Stimulated activated CD4-positive, alpha-beta T cell treated with anti-CD3 and anti-CD28 coated beads, Interleukin-1b, Interleukin-23, amount 100 ng/mL, for 48 hours (primary cell): ENCODE measurements around the gene STX3.

ENCODE experiments used
- DNase-seq: peaks from one replicate; pipeline ENCODE4 v3.0.0-alpha.2; 2020

STX3 gene

DNA sequence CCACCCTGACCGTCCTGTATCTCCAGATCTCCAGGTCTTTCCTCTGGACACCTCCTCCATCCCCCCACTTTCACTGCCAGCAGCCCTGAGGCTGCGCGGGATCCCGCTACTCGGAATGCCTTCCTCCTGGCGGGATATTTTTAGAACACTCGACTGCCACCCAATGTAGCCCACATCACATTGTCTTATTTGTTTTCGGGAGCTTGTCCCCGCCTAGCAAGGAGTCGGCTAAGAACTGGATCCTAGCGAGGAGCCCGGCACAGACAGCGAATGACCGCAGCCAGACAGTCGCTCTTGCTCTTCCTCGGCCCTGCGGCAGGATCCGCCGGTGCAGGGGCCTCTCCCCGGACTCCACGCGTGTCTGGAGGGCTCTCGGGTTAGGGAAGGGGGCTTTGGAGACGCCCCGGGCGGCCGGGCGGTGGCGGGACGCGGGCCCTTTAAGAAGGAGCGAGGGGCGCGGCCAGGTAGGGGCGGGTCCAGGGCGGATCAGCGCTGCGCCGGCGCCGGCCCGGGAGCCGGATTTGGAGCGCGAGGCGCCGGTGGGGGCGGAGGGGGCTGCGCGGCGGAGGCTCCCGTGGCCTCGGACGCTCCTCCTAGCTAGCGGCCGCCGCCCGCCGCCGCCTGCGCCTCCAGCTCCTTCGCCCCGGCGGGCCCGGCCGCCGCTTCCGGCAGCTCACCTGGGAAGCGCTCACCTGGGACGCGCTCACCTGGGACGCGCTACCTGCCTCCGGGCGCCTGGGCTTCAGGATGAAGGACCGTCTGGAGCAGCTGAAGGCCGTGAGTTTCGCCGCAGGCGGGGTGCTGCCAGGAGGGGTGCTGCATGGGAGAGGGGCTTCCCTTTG, at the start of gene STX3:
Gene STX3, plus strand, starts transcription at position 518 of the 842 bp plus-strand sequence. Its CDS starts 230 bp downstream, at position 748.
- peak; percentile 58 for DNase-seq

DNA sequence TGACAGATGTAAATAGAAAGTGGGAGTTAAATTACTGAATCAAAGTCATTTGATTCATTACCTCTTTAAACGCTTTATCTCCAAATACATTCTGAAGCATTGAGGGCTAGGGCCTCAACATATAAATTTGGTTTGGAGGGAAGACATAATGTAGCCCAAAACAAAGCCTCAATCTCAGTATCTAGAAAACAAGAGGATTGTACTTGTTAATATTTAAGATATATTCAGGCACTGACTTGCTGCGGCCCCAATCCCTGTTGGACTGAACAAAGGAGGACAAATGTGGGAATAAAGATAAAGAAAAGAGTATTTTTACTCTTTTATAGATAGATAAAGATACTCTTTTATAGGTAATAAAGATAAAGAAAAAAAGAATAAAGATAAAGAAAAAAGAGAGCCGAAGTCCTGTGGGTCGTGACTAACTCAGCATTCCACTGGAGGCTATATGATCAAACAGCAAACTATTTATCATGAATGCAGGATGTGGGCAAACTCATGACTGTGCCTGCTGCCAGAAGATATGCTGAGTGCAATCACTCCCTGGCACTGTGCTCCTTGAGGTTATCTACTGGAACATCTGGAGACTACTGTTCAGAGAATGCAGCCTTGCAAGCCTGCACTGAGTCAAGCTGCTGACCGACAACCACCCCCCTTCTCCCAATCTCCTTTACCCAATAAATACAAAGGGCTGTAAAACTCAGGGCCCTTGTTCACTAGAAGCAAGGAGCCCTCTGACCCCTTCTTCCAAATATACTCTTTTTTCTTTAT, 48.5 kb upstream of the STX3 start:
- no peak for DNase-seq

- DNase-seq, result no peak
Observed at GRCh38 chr11:59707371-59707770, 47.8 kb upstream of the STX3 start.

GRCh38 chr11:59708537-59708936, 46.6 kb upstream of the STX3 start:
- DNase-seq, result no peak

DNA sequence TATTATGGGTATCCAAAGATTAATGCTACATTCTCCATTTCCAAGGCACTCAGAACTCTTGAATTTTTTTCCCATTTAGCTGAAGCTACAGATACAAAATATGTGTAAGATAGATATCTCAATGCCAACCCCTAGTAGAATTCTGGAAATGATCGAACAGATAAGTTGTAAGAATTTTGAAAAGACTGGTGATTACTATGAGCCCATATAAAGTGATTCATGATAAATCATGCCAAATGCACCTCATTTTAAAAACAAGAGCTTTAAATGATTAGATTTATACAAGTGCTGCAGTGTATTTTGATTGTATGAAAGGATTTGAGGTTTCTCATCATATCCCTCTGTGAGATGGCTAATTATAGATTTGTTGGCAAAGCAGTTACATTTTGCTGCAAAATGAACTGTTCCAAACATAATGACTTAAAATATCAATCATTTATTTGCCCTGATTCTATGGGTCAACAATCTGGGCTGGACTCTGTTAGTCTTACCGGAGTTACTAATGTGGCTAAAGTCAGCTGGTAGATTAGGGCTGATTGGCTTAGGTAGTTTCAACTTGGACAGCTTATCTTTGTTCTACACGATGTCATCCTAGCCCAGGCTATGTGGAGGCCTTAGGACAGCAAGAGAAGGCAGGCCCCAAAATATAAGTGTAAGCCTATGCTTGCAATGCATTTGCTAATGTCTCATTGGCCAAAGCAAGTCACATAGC, 44.9 kb upstream of the STX3 start:
- no peak for DNase-seq

DNA sequence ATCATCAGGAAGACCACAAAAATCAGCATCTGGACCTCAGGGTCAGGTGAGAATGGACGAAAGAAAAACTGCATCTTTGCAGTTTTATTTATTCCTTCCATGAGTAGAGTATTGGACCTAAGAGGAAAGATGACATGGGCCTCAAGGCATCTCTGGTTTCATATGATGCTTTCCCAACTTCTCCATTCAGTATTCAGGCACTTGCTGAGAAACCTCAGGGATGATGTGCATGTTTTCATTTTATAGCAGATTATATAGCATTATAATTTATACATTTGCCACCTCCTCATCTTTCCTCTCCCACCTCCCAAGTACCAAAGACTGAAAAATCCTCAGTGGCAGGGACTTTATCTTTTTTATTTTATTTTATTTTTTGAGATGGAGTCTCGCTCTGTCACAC, 41.4 kb upstream of the STX3 start, which contains the start of gene OR10V1:
Gene OR10V1, minus strand, starts transcription at position 101 of the 400 bp plus-strand sequence. Its CDS starts 0 bp downstream, at position 101.
- DNase-seq, result no peak

DNA sequence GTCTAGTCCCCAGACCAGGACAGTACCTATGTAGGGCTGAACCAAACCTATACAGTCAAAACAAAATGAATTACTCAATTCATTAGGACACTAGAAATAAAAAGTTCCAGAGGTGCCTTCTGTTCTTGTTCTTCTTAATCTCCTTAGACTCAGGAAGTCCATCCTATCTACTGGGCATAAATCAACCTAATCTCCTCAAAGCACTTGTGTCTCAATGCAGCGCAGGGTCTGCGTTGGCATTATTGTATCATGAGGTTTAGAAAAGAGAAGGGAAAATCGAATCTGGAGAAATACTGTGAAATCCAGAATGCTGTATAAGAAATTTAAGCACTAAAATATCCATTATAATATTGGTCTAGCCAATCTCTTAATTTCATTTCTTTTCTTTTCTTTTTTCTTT, 39.1 kb upstream of the STX3 start:
- DNase-seq, result no peak

GRCh38 chr11:59719556-59719955, 35.6 kb upstream of the STX3 start:
- DNase-seq, result no peak

GRCh38 chr11:59724066-59724465, 31.1 kb upstream of the STX3 start:
- DNase-seq, result no peak

DNA sequence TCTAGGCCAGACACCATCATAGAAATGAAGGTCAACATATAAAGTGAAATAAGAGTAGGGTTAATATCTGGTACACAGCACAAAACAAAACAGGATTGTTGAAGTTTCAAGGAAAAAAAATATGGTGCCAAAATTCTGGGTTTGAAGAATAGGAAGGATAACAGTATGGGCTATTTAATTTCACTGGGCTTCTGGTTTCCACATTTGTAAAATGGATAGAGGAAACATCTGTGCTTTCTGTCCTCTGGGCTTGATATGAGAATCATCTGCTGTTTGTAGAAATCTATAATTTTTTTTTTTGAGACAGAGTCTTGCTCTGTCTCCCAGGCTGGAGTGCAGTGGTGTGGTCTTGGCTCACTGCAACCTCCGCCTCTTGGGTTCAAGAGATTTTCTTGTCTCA, 27.8 kb upstream of the STX3 start:
- no peak for DNase-seq

GRCh38 chr11:59728154-59728553, 27.0 kb upstream of the STX3 start:
- no peak for DNase-seq

GRCh38 chr11:59728913-59729312, 26.3 kb upstream of the STX3 start:
- no peak for DNase-seq

GRCh38 chr11:59729834-59730233, 25.3 kb upstream of the STX3 start:
- DNase-seq, result no peak

GRCh38 chr11:59730896-59731565, 24.1 kb upstream of the STX3 start:
- DNase-seq, result no peak

- no peak for DNase-seq
Observed at GRCh38 chr11:59746111-59746510, 9.1 kb upstream of the STX3 start.

GRCh38 chr11:59753650-59754493, 1.3 kb upstream of the STX3 start:
- DNase-seq, result peak; percentile 81

DNA sequence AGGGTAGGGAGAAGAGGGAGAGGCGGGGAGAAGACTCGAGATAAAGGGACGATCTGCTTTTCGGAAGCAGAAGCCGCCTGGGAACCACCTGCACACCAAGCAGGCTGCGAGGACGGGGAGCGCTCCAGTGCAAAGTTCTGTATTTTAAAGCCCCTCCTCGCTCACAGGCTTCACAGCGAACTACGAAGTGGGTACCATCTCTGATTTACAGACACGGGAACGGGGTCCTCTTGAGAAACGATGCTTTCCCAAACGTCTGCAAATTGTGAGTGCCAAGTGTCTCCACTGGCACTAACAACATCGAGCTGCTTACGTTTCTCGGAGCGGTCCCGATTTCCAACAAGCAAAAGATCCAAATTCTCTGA, 700 bp upstream of the STX3 start:
- DNase-seq, result no peak

- no peak for DNase-seq
Observed at GRCh38 chr11:59755701-59756557, 753 bp downstream of the STX3 start.

DNA sequence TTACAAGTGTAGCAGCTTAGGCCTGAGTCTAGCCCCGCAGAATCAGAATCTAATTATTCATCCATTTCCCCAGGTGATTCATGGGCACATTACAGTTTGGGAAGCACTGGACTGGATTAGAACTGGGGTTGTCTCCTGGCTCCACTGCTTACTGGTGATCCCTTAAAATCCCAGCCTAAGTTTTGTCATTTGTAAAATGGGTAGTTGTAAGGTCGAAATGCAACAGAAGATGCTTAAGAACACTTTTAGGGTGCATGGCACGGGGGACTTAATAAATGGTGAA, 1.3 kb downstream of the STX3 start:
- no peak for DNase-seq

DNA sequence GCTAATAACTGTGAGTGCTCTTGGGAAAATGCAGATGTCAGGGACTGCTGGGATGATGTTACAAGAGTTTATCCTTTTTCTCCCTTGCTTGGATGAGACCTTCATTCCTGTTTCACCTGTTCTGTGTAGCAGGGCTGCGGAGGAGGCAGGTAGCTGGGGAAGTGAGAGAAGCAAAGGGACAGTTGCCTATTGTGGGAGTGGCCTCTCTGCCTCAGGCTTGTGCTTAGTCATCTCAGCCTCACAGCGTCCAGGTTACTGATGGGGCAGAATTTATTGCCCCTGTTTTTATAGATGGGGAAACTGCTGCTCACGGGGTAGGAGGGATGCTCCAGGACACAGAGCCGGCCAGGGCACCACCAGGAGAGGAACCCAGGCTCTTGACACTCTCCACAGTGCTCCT, 1.7 kb downstream of the STX3 start:
- DNase-seq, result no peak

DNA sequence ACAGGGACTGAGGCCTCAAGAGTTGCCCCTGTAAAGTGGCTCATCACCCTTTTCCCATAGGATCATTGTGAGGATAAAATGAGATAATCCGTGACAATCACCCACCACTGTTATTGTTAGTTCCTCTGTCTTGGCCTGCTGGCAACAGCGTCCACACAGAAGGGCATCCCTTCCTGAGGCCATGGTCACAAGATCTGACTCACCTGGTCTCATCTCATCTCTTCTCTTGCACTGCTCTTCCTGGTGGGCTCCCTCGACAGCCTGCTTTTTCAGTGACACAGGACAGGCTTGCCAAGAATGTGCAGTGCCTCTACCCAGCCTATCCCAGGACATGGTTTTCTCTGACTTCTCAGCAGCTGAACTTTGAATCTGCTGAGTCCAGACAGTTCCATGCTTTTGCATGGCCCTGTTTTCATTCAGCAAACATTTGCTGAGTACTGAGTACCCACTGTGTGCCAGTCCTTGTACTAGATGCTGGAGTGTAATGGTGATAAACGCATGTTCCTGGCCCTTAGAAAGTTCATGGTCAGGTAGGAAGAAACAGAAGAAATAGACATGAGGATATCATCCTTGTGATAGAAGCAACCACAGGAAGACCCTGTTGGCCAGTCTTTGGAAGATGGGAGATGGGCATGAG, 3.3 kb downstream of the STX3 start:
- DNase-seq, result no peak
